Endothelial cell of umbilical vein (primary cell): Measurements from ENCODE around the gene PACSIN2. TPM values are rescaled to one million over a fixed set of nuclear protein-coding genes. Genes with fewer than 3 reads are reported as not detected.

Experiments used
- BruUV-seq: library from RNA; stranded (reverse); fragments of 400-500 nt; replicated peaks from 2 replicates; lab custom pipeline; 2021; lab: Mats Ljungman, UMichigan
- CTCF ChIA-PET: fragments of 300-600, 350-600 bp; sonication (Branson Sonifier 250); formaldehyde crosslinking; loops from one replicate; lab custom pipeline; 2021; ENCODE audit warnings: antibody characterized with exemption, inconsistent platforms; lab: Charles Lee
- POLR2A ChIA-PET: fragments of 300-600, 350-600 bp; sonication (Branson Sonifier 250); formaldehyde crosslinking; loops from one replicate; lab custom pipeline; 2021; ENCODE audit warnings: antibody characterized with exemption, inconsistent platforms; lab: Charles Lee
- DNase-seq: peaks from one replicate; pipeline ENCODE4 v3.0.0-alpha.2; 2011; ENCODE audit warnings: low read depth, low spot score
- FAIRE-seq: peaks from 2 replicates; lab custom pipeline; 2011; peaks lifted over from hg19 to GRCh38; lab: Jason Lieb, UNC
- H2AFZ ChIP-seq: 2 replicates; pipeline ENCODE4 v1.6.0; 2012; ENCODE audit warnings: low read depth, low read length, control low read depth, inconsistent platforms
- H3K27ac ChIP-seq: 2 replicates; pipeline ENCODE4 v1.5.1; 2011; ENCODE audit warnings: low read depth, mild to moderate bottlenecking, control low read depth, low read length, moderate library complexity; ENCODE audit not compliant: insufficient read depth
- H3K27me3 ChIP-seq, 2 experiments: 2 replicates each; pipeline versions ENCODE4 v1.6.0 to v1.6.1; 2011; ENCODE audit warnings: low read length in 2 of 2, mixed read lengths in 1 of 2; ENCODE audit not compliant: control insufficient read depth in 2 of 2, insufficient read depth in 2 of 2
- H3K36me3 ChIP-seq, 2 experiments: 2 replicates in 1 of 2; 3 replicates in 1 of 2; pipeline ENCODE4 v1.5.1; 2011; ENCODE audit warnings: low read length in 2 of 2, mild to moderate bottlenecking in 1 of 2, moderate library complexity in 1 of 2; ENCODE audit not compliant: control insufficient read depth in 2 of 2, insufficient read depth in 2 of 2; ENCODE audit errors: extremely low read depth in 1 of 2
- H3K4me1 ChIP-seq: 3 replicates; pipeline ENCODE4 v1.5.1; 2011; ENCODE audit warnings: mild to moderate bottlenecking, low read length; ENCODE audit not compliant: control insufficient read depth, insufficient read depth; ENCODE audit errors: extremely low read depth
- H3K4me2 ChIP-seq: 2 replicates; pipeline ENCODE4 v1.6.1; 2011; ENCODE audit warnings: low read length, control low read depth, mixed read lengths; ENCODE audit not compliant: insufficient read depth
- H3K4me3 ChIP-seq, 3 experiments: fragments of 200-600 bp in 1 of 3; sonication (generic), shearing (Covaris generic) in 1 of 3; replicated peaks in 1 of 3; 2 replicates each; pipeline ENCODE4 v1.5.1; 2011 to 2016; ENCODE audit warnings: control low read depth in 3 of 3, low read length in 3 of 3, mild to moderate bottlenecking in 2 of 3, inconsistent platforms in 1 of 3, low read depth in 1 of 3, moderate library complexity in 1 of 3; ENCODE audit not compliant: insufficient read depth in 1 of 3
- H3K79me2 ChIP-seq: 2 replicates; pipeline ENCODE4 v1.6.0; 2012; ENCODE audit warnings: low read length, inconsistent platforms; ENCODE audit not compliant: control insufficient read depth, insufficient read depth
- H3K9ac ChIP-seq: replicated peaks from 2 replicates; pipeline ENCODE3; 2011; ENCODE audit warnings: low read length, control low read depth; ENCODE audit not compliant: insufficient read depth; ENCODE audit errors: extremely low read depth
- H3K9me1 ChIP-seq: replicated peaks from 3 replicates; pipeline ENCODE4 v1.6.0; 2011; ENCODE audit warnings: mild to moderate bottlenecking, low read length; ENCODE audit not compliant: control insufficient read depth, insufficient read depth; ENCODE audit errors: extremely low read depth
- H3K9me3 ChIP-seq: replicated peaks from 2 replicates; pipeline ENCODE4 v1.5.1; 2012; ENCODE audit warnings: low read length, inconsistent platforms; ENCODE audit not compliant: control insufficient read depth, insufficient read depth
- H4K20me1 ChIP-seq: replicated peaks from 2 replicates; pipeline ENCODE3; 2011; ENCODE audit warnings: mild to moderate bottlenecking, low read length; ENCODE audit not compliant: control insufficient read depth, insufficient read depth; ENCODE audit errors: extremely low read depth
- CTCF ChIP-seq, 2 donors: IDR thresholded peaks; 1 replicate in 1 of 2; 2 replicates in 1 of 2; pipeline ENCODE4 v1.5.1; 2011; ENCODE audit warnings: low read length in 2 of 2, mild to moderate bottlenecking in 2 of 2, moderate library complexity in 2 of 2, control low read depth in 1 of 2, inconsistent platforms in 1 of 2, low read depth in 1 of 2; ENCODE audit not compliant: insufficient read depth in 1 of 2; ENCODE audit errors: extremely low read depth in 1 of 2
- EZH2 ChIP-seq: IDR thresholded peaks from 2 replicates; pipeline ENCODE4 v1.6.1; 2012; ENCODE audit warnings: borderline replicate concordance, low read depth, mild to moderate bottlenecking, moderate library complexity, low read length, inconsistent platforms; ENCODE audit not compliant: severe bottlenecking
- FOS ChIP-seq: IDR thresholded peaks from 2 replicates; pipeline ENCODE4 v1.6.1; 2011; ENCODE audit warnings: mild to moderate bottlenecking, low read length, moderate library complexity, borderline replicate concordance; ENCODE audit not compliant: insufficient read depth
- GATA2 ChIP-seq: IDR thresholded peaks from 2 replicates; pipeline ENCODE4 v1.7.0; 2011; ENCODE audit warnings: low read depth, mild to moderate bottlenecking, moderate library complexity, mixed read lengths, low read length; ENCODE audit not compliant: insufficient read length, insufficient read depth
- JUN ChIP-seq: IDR thresholded peaks from 2 replicates; pipeline ENCODE4 v1.6.1; 2011; ENCODE audit warnings: borderline replicate concordance, low read depth; ENCODE audit not compliant: insufficient read length, insufficient read depth
- MYC ChIP-seq: IDR thresholded peaks from one replicate; pipeline ENCODE4 v1.6.1; 2011; ENCODE audit warnings: mild to moderate bottlenecking, low read depth, low read length
- POLR2A ChIP-seq: IDR thresholded peaks from 2 replicates; pipeline ENCODE4 v1.6.1; 2012; ENCODE audit warnings: low read depth, mild to moderate bottlenecking, control low read depth, low read length
- POLR2AphosphoS5 ChIP-seq: IDR thresholded peaks from 2 replicates; pipeline ENCODE4 v1.6.1; 2012; ENCODE audit warnings: low read depth, mild to moderate bottlenecking, control low read depth, low read length, moderate library complexity; ENCODE audit not compliant: insufficient read depth
- dilution Hi-C: fragments of 300-500 bp; cut with MboI; formaldehyde crosslinking; loops from one replicate; pipeline ENCODE4 v1.15.0; 2019; ENCODE audit warnings: low sequenced_read_pairs; ENCODE audit not compliant: extremely low pct_ligation_motif_present
- intact Hi-C: fragments of 100-400 bp; cut with micrococcal nuclease; formaldehyde crosslinking; loops from one replicate; pipeline ENCODE4 v1.10.0; 2022
- polyA plus RNA-seq, 4 experiments: library from polyadenylated mRNA; depleted of rRNA in 3 of 4; stranded (reverse) in 3 of 4; unstranded in 1 of 4; fragments of >200 nt; gene quantifications; 2 replicates each; pipeline versions ENCODE4 v1.2.1 to v1.2.3, GENCODE V29; 2011 to 2012; ENCODE audit warnings: missing spikeins in 1 of 4
- total RNA-seq: library from RNA; stranded (reverse); gene quantifications from 2 replicates; pipeline ENCODE4 v1.2.3, GENCODE V29; 2021
- TF ChIP-seq, protein P1 (sequence below): IDR thresholded peaks from 2 replicates; pipeline ENCODE4 v1.6.1; 2011; ENCODE audit not compliant: insufficient read depth, insufficient read length

PACSIN2 gene
- total and polyA plus RNA-seq, 2 donors (not counting 3 experiments of a cell fraction or from before 2014, with no cell fraction given), result 46.2 to 64.5 TPM

- H3K4me1 ChIP-seq, result peaks cover 32% of the 10 kb centered on the region
- intact Hi-C loops, result loop anchor here (1.0 to 5.0 kb wide), 2 partner anchors 18 to 95 kb away; partner anchors contain the start of gene PACSIN2
- H3K79me2 ChIP-seq, result peaks cover 12% of the 10 kb centered on the region
- H3K27me3 ChIP-seq, result no peaks in the 10 kb centered on the region
- no peak overlapping the region for H3K4me3 ChIP-seq
- no peaks in the 10 kb centered on the region for H4K20me1 ChIP-seq
- TF ChIP-seq FOS, result no peak
- no peak for TF ChIP-seq POLR2AphosphoS5
- no peak for TF ChIP-seq CTCF (IDR thresholded peaks at IDR 0.05; ENCODE audit: extremely low read depth in 1 of 2, insufficient read depth in 1 of 2, low read depth in 1 of 2, low read length in 2 of 2)
- TF ChIP-seq POLR2A, result no peak
- TF ChIP-seq, protein P1, sequence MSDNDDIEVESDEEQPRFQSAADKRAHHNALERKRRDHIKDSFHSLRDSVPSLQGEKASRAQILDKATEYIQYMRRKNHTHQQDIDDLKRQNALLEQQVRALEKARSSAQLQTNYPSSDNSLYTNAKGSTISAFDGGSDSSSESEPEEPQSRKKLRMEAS, result no peak
- no peak for TF ChIP-seq EZH2
- no peak for TF ChIP-seq GATA2
- TF ChIP-seq JUN, result no peak
- TF ChIP-seq MYC, result no peak
- ChIA-PET CTCF (interaction anchor here (1.0 to 1.8 kb wide), 4 partner anchors 15 to 111 kb away, joined by 3 to 4 read pairs (median 4); no protein-coding TSS in a partner anchor), POLR2A (interaction anchor here (0.6 to 0.9 kb wide), 2 partner anchors 11 to 12 kb away, joined by 3 to 8 read pairs; no protein-coding TSS in a partner anchor)
- H3K4me2 ChIP-seq, result peak overlapping the region; percentile 0
- peak overlapping the region; percentile 59 for H3K27ac ChIP-seq
- no peaks in the 10 kb centered on the region for H3K9me1 ChIP-seq
- no TSS peak for BruUV-seq
- no peaks in the 10 kb centered on the region for H3K9me3 ChIP-seq
- FAIRE-seq (no peak), DNase-seq (no peak)
- H2AFZ ChIP-seq, result no peak overlapping the region
- peak overlapping the region; percentile 38 for H3K9ac ChIP-seq
- dilution Hi-C loops, result no loop called here
- H3K36me3 ChIP-seq, result no peaks in the 10 kb centered on the region
These were observed 92.4 kb downstream of the PACSIN2 start for GRCh38 chr22:42922374-42923191.
